ENCODE results near the gene IL6R.
A peak's percentile ranks its signal among the peaks of the same experiment; 100 is the strongest.

Gene IL6R

GRCh38 chr1:154445040-154445472, 39.9 kb downstream of the IL6R start (continued):
- no peak for TF ChIP-seq PATZ1 (CRISPR knock-in tag; IDR thresholded peaks at IDR 0.05; ENCODE audit: borderline replicate concordance)
- no peak for TF ChIP-seq CSDC2 (CRISPR knock-in tag; IDR thresholded peaks at IDR 0.05)
- TF ChIP-seq CREB5 (CRISPR knock-in tag; IDR thresholded peaks at IDR 0.05; ENCODE audit: low read depth) = no peak
- TF ChIP-seq ZFP3 (CRISPR knock-in tag; IDR thresholded peaks at IDR 0.05) = no peak
- no peak for TF ChIP-seq ARNTL (CRISPR knock-in tag; IDR thresholded peaks at IDR 0.05; ENCODE audit: borderline replicate concordance, low read depth)

DNA sequence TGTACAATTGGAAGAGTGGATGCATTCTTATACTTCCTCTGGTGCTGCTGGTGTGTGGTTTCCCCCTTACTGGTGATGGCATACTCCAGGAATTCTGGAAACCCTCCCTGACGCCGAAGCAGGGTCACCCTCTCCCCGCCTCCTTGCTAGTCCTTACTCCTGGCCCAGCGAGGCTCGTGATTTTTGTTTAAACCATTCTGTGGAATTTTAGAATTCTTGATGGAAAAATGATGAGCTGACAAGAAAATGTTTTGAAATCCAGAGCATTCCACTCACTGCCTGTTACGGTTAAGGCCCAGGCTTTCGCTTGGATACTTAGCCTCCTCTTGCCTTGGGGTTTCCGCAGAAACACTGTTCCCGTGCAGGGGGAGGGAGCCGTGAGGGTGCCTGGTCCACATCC, 41.1 kb downstream of the IL6R start:
- no peak for TF ChIP-seq ZFP30 (CRISPR knock-in tag; IDR thresholded peaks at IDR 0.05)
- TF ChIP-seq PATZ1 (CRISPR knock-in tag; IDR thresholded peaks at IDR 0.05; ENCODE audit: borderline replicate concordance) = no peak
- no peak for TF ChIP-seq ZNF70 (CRISPR knock-in tag; IDR thresholded peaks at IDR 0.05)
- no peak for TF ChIP-seq ZNF8 (CRISPR knock-in tag; IDR thresholded peaks at IDR 0.05)
- no peak for TF ChIP-seq CREB5 (CRISPR knock-in tag; IDR thresholded peaks at IDR 0.05; ENCODE audit: low read depth)
- no peak for TF ChIP-seq BACH2 (CRISPR knock-in tag; IDR thresholded peaks at IDR 0.05; ENCODE audit: borderline replicate concordance)
- ATAC-seq = peak; percentile 82

- TF ChIP-seq TOX (CRISPR knock-in tag; IDR thresholded peaks at IDR 0.05; ENCODE audit: borderline replicate concordance) (no peak), ESRRG (CRISPR knock-in tag; IDR thresholded peaks at IDR 0.05) (no peak), CREB5 (CRISPR knock-in tag; IDR thresholded peaks at IDR 0.05; ENCODE audit: low read depth) (no peak), PPARA (CRISPR knock-in tag; IDR thresholded peaks at IDR 0.05; ENCODE audit: borderline replicate concordance) (no peak), TCF4 (CRISPR knock-in tag; IDR thresholded peaks at IDR 0.05; ENCODE audit: borderline replicate concordance) (no peak), CSDC2 (CRISPR knock-in tag; IDR thresholded peaks at IDR 0.05) (no peak), BACH2 (CRISPR knock-in tag; IDR thresholded peaks at IDR 0.05; ENCODE audit: borderline replicate concordance) (no peak)
- ATAC-seq = no peak
Observed at GRCh38 chr1:154446789-154447188, 41.6 kb downstream of the IL6R start.

GRCh38 chr1:154448331-154448811, 43.2 kb downstream of the IL6R start:
- ATAC-seq = no peak
- no peak for TF ChIP-seq ZFP30 (CRISPR knock-in tag; IDR thresholded peaks at IDR 0.05)
- TF ChIP-seq BACH2 (CRISPR knock-in tag; IDR thresholded peaks at IDR 0.05; ENCODE audit: borderline replicate concordance) = no peak
- no peak for TF ChIP-seq SNAI2 (CRISPR knock-in tag; IDR thresholded peaks at IDR 0.05)
- TF ChIP-seq, protein P1, sequence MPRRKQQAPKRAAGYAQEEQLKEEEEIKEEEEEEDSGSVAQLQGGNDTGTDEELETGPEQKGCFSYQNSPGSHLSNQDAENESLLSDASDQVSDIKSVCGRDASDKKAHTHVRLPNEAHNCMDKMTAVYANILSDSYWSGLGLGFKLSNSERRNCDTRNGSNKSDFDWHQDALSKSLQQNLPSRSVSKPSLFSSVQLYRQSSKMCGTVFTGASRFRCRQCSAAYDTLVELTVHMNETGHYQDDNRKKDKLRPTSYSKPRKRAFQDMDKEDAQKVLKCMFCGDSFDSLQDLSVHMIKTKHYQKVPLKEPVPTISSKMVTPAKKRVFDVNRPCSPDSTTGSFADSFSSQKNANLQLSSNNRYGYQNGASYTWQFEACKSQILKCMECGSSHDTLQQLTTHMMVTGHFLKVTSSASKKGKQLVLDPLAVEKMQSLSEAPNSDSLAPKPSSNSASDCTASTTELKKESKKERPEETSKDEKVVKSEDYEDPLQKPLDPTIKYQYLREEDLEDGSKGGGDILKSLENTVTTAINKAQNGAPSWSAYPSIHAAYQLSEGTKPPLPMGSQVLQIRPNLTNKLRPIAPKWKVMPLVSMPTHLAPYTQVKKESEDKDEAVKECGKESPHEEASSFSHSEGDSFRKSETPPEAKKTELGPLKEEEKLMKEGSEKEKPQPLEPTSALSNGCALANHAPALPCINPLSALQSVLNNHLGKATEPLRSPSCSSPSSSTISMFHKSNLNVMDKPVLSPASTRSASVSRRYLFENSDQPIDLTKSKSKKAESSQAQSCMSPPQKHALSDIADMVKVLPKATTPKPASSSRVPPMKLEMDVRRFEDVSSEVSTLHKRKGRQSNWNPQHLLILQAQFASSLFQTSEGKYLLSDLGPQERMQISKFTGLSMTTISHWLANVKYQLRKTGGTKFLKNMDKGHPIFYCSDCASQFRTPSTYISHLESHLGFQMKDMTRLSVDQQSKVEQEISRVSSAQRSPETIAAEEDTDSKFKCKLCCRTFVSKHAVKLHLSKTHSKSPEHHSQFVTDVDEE (CRISPR knock-in tag; IDR thresholded peaks at IDR 0.05) = no peak
- no peak for TF ChIP-seq PATZ1 (CRISPR knock-in tag; IDR thresholded peaks at IDR 0.05; ENCODE audit: borderline replicate concordance)
- TF ChIP-seq RARB (CRISPR knock-in tag; IDR thresholded peaks at IDR 0.05) = no peak
- TF ChIP-seq ZNF8 (CRISPR knock-in tag; IDR thresholded peaks at IDR 0.05) = no peak
- no peak for TF ChIP-seq CREB5 (CRISPR knock-in tag; IDR thresholded peaks at IDR 0.05; ENCODE audit: low read depth)
- no peak for TF ChIP-seq TCF4 (CRISPR knock-in tag; IDR thresholded peaks at IDR 0.05; ENCODE audit: borderline replicate concordance)
- no peak for TF ChIP-seq ISL1 (CRISPR knock-in tag; IDR thresholded peaks at IDR 0.05)
- TF ChIP-seq TOX (CRISPR knock-in tag; IDR thresholded peaks at IDR 0.05; ENCODE audit: borderline replicate concordance) = no peak
- TF ChIP-seq GLIS3 (CRISPR knock-in tag; IDR thresholded peaks at IDR 0.05) = no peak
- TF ChIP-seq CSDC2 (CRISPR knock-in tag; IDR thresholded peaks at IDR 0.05) = no peak

Measured in SK-N-SH treated with all-trans-retinoic acid at 6 μM for 48 hours (cell line).